ENCODE results near the gene SLC9A3. TPM values are rescaled to one million over a fixed set of nuclear protein-coding genes. Genes with fewer than 3 reads are reported as not detected.

Gene SLC9A3
- total RNA-seq, 6 donors from 2014 or later = 1.0 to 4.1 (median 1.9) TPM

DNA sequence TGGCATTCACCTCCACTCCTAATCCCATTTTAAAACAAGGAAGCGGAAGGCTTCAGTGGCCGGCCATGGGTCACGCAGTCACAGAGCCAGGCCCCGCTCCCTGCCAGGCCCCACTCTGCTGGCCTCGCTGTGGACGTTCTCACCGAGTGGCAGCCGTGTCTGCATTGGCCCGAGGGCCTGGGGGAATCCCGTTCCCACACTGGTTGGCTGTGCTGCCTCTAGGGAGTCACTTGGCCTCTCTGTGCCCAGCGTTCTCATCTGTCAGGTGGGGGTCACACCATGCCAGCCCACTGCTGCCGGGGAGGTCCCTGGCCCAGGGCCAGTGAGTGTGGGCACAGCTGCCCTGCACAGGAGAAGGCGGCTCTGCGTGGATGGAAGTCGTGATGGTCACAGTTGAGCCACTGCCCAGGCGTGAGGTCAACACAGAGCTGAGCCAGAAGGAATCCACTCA, 13.4 kb upstream of the SLC9A3 start:
- Histone ChIP-seq H3K27me3 (peaks cover 0 to 21% (median 5%) of the 10 kb centered on the region in 4 donors), H3K9me3 (no peaks in the 10 kb centered on the region), H3K27ac (no peak overlapping the region), H3K4me1 (no peaks in the 10 kb centered on the region), H3K4me3 (no peak overlapping the region), H3K36me3 (no peaks in the 10 kb centered on the region)
- peak in 1 of 2 donors; percentile 49 for DNase-seq
- no peak for ATAC-seq (ENCODE audit: low FRiP score in 2 of 2)
- WGBS, 2 donors = 82 to 91% methylated on average over 7 to 16 of the region's 16 CpGs
- TF ChIP-seq, protein P1, sequence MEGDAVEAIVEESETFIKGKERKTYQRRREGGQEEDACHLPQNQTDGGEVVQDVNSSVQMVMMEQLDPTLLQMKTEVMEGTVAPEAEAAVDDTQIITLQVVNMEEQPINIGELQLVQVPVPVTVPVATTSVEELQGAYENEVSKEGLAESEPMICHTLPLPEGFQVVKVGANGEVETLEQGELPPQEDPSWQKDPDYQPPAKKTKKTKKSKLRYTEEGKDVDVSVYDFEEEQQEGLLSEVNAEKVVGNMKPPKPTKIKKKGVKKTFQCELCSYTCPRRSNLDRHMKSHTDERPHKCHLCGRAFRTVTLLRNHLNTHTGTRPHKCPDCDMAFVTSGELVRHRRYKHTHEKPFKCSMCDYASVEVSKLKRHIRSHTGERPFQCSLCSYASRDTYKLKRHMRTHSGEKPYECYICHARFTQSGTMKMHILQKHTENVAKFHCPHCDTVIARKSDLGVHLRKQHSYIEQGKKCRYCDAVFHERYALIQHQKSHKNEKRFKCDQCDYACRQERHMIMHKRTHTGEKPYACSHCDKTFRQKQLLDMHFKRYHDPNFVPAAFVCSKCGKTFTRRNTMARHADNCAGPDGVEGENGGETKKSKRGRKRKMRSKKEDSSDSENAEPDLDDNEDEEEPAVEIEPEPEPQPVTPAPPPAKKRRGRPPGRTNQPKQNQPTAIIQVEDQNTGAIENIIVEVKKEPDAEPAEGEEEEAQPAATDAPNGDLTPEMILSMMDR (IDR thresholded peaks at IDR 0.05) = no peak
- TF ChIP-seq POLR2AphosphoS5 (IDR thresholded peaks at IDR 0.05) (no peak), POLR2A (IDR thresholded peaks at IDR 0.05) (no peak), EP300 (IDR thresholded peaks at IDR 0.05) (no peak)

DNA sequence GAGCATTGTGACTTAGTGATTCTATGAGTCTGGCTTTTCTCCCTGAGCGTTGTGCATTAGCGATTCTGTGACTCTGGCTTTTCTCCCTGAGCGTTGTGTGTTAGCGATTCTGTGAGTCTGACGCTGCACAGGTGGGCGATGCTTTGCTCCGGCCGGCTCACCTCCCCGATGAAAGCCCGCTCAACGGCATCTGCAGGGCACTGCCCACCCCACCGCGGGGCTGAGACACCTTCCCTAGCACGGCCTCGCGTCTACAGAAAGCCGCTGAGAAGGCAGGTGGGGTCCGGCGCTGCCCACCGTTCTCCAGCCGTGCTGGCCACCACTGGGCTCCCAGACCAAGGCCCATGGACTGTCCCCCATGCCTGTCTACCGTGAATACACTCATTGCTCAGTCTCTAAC, 12.8 kb upstream of the SLC9A3 start:
- 91 to 92% methylated on average over 22 of the region's 22 CpGs for WGBS, 2 donors
- H3K4me1 ChIP-seq = no peaks in the 10 kb centered on the region
- H3K9me3 ChIP-seq = no peaks in the 10 kb centered on the region
- H3K27me3 ChIP-seq = peaks cover 0 to 21% (median 5%) of the 10 kb centered on the region in 4 donors
- TF ChIP-seq POLR2AphosphoS5 (IDR thresholded peaks at IDR 0.05) (no peak), POLR2A (IDR thresholded peaks at IDR 0.05) (no peak), EP300 (IDR thresholded peaks at IDR 0.05) (no peak)
- TF ChIP-seq, protein P1 (IDR thresholded peaks at IDR 0.05) = no peak
- DNase-seq = peak in 1 of 2 donors; percentile 67
- H3K27ac ChIP-seq = no peak overlapping the region
- no peaks in the 10 kb centered on the region for H3K36me3 ChIP-seq
- ATAC-seq (ENCODE audit: low FRiP score in 2 of 2) = no peak
- no peak overlapping the region for H3K4me3 ChIP-seq

GRCh38 chr5:535846-536698, 11.8 kb upstream of the SLC9A3 start:
- peaks cover 0 to 27% (median 7%) of the 10 kb centered on the region in 4 donors for H3K27me3 ChIP-seq

GRCh38 chr5:534743-535671, 10.8 kb upstream of the SLC9A3 start:
- Histone ChIP-seq H3K9me3 (no peaks in the 10 kb centered on the region), H3K27ac (no peak overlapping the region), H3K36me3 (no peaks in the 10 kb centered on the region), H3K4me3 (no peak overlapping the region), H3K4me1 (no peaks in the 10 kb centered on the region), H3K27me3 (peaks cover 0 to 22% (median 7%) of the 10 kb centered on the region in 4 donors)
- WGBS, 2 donors = 90 to 93% methylated on average over 11 to 41 of the region's 41 CpGs
- DNase-seq (peak in 1 of 2 donors; percentile 77), ATAC-seq (ENCODE audit: low FRiP score in 2 of 2) (no peak)
- TF ChIP-seq EP300 (IDR thresholded peaks at IDR 0.05) = no peak
- TF ChIP-seq POLR2A (IDR thresholded peaks at IDR 0.05) = no peak
- TF ChIP-seq, protein P1 (IDR thresholded peaks at IDR 0.05) = no peak
- no peak for TF ChIP-seq POLR2AphosphoS5 (IDR thresholded peaks at IDR 0.05)

More at GRCh38 chr5:535846-536698, 11.8 kb upstream of the SLC9A3 start:
- no peak overlapping the region for H3K4me3 ChIP-seq
- H3K4me1 ChIP-seq = no peaks in the 10 kb centered on the region
- DNase-seq (peak in 1 of 2 donors; percentile 60), ATAC-seq (ENCODE audit: low FRiP score in 2 of 2) (no peak)
- WGBS, 2 donors = 55% methylated on average over 24 to 26 of the region's 27 CpGs
- TF ChIP-seq POLR2A (IDR thresholded peaks at IDR 0.05) (no peak), EP300 (IDR thresholded peaks at IDR 0.05) (no peak), POLR2AphosphoS5 (IDR thresholded peaks at IDR 0.05) (no peak)
- TF ChIP-seq, protein P1 (IDR thresholded peaks at IDR 0.05) = no peak
- no peaks in the 10 kb centered on the region for H3K36me3 ChIP-seq
- H3K27ac ChIP-seq = no peak overlapping the region
- H3K9me3 ChIP-seq = no peaks in the 10 kb centered on the region
